ENCODE measurements around the gene SMARCA2.

DNA sequence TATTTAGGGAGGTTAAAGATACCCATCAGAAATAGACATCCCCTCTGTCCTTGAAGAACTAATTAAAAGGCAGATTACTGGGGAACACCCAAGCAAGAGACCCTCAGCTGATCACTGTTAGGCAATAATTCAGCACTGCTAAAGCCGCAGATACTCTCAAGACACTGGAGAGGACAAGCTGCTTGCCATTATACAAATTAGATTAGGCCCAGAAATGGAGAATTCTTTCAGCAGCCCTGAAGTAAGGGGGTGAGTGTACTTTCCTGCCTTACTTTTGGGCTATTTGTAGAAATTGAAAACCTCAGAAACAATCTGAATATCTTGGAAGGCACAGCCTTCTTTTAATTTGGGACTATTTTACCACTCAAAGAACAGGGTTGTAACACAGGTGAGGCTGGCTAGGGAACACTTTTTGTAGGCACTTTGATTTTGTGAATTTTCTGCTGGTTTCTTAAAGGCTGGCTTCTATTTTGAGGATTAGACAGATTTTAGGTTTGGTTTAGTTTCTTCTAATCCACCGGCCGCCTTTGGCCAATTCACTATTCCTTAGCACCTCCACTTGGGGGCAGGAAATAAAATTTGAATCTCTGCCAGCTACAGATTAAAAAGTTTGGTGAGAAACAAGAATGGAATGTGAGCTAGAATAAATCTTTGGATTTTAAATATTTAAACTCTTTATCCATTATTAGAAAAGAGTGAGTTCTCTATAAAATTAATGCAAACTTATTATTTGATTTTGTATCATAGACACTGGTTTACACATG lies 106.0 kb downstream of the SMARCA2 start:
- TF ChIP-seq POLR2A (IDR thresholded peaks at IDR 0.05; ENCODE audit: low read length) (no peak), GATA1 (IDR thresholded peaks at IDR 0.05; ENCODE audit: low read depth, low read length) (no peak)

Measured in erythroblast (primary cell).